CD4-positive, alpha-beta T cell treated with Interleukin-21 for 1 hour (primary cell): ENCODE measurements around the gene SLC16A8.
"Not testable (repeated sequence)": the region's sequence is repeated elsewhere in the genome, so short reads cannot be mapped to it uniquely, and the experiment has no call there.

Experiments
- DNase-seq: peaks from one replicate; pipeline ENCODE4 v3.0.0-alpha.2; 2020

SLC16A8 gene

GRCh38 chr22:38083931-38084631 lies at the start of gene SLC16A8:
SLC16A8 (minus strand) TSS chr22:38084184; CDS start chr22:38082873, 1,311 bp downstream.
- DNase-seq, result no peak

GRCh38 chr22:38133331-38133730 lies 49.3 kb upstream of the SLC16A8 start:
- no peak for DNase-seq

- DNase-seq, result no peak
Measured at GRCh38 chr22:38132794-38133193, 48.8 kb upstream of the SLC16A8 start.

- DNase-seq, result no peak
Measured at GRCh38 chr22:38132136-38132535, 48.2 kb upstream of the SLC16A8 start.

- DNase-seq, result no peak
Measured at GRCh38 chr22:38131399-38131798, 47.4 kb upstream of the SLC16A8 start.

GRCh38 chr22:38129856-38130255 lies 45.9 kb upstream of the SLC16A8 start:
- DNase-seq, result no peak

- DNase-seq, result no peak
Measured at GRCh38 chr22:38129021-38129420, 45.0 kb upstream of the SLC16A8 start.

- no peak for DNase-seq
Measured at GRCh38 chr22:38127869-38128268, 43.9 kb upstream of the SLC16A8 start.

- no peak for DNase-seq
Measured at GRCh38 chr22:38126928-38127668, 43.1 kb upstream of the SLC16A8 start.

- DNase-seq, result no peak
Measured at GRCh38 chr22:38125751-38126201, 41.8 kb upstream of the SLC16A8 start.

- no peak for DNase-seq
Measured at GRCh38 chr22:38125038-38125610, 41.1 kb upstream of the SLC16A8 start.

- no peak for DNase-seq
Measured at GRCh38 chr22:38124236-38124974, 40.4 kb upstream of the SLC16A8 start.

- no peak for DNase-seq
Measured at GRCh38 chr22:38122616-38123015, 38.6 kb upstream of the SLC16A8 start.

- no peak for DNase-seq
Measured at GRCh38 chr22:38120359-38121110, 36.6 kb upstream of the SLC16A8 start.

GRCh38 chr22:38118747-38119146 lies 34.8 kb upstream of the SLC16A8 start:
- DNase-seq, result not testable (repeated sequence)

- no peak for DNase-seq
Measured at GRCh38 chr22:38118182-38118581, 34.2 kb upstream of the SLC16A8 start.

GRCh38 chr22:38117556-38117955 lies 33.6 kb upstream of the SLC16A8 start:
- DNase-seq, result not testable (repeated sequence)

- no peak for DNase-seq
Measured at GRCh38 chr22:38115423-38116205, 31.6 kb upstream of the SLC16A8 start.

GRCh38 chr22:38114484-38115398 lies 30.8 kb upstream of the SLC16A8 start:
- peak; percentile 77 for DNase-seq

- DNase-seq, result no peak
Measured at GRCh38 chr22:38112381-38112780, 28.4 kb upstream of the SLC16A8 start.
